GM23338 (cell line): ENCODE measurements around the gene PLD5.

Source experiments
- CREB1 ChIP-seq: fragments of 250-450 bp; sonication (Bioruptor Pico); IDR thresholded peaks from 2 replicates; pipeline ENCODE4 v1.5.0; 2020; ENCODE audit warnings: low read depth, mild to moderate bottlenecking, moderate library complexity
- EZH2 ChIP-seq: fragments of 200-600 bp; sonication (generic); IDR thresholded peaks from one replicate; pipeline ENCODE4 v1.8.0; 2017; ENCODE audit warnings: antibody characterized with exemption, mild to moderate bottlenecking, low read depth; ENCODE audit not compliant: unreplicated experiment
- EZH2phosphoT487 ChIP-seq: fragments of 200-600 bp; sonication (generic); IDR thresholded peaks from one replicate; pipeline ENCODE4 v1.8.1; 2018; ENCODE audit warnings: antibody characterized with exemption; ENCODE audit not compliant: unreplicated experiment
- JUNB ChIP-seq: IDR thresholded peaks from one replicate; pipeline ENCODE4 v1.6.1; 2016; ENCODE audit warnings: antibody characterized with exemption; ENCODE audit not compliant: unreplicated experiment
- NANOG ChIP-seq: IDR thresholded peaks from 2 replicates; pipeline ENCODE4 v1.6.1; 2016; ENCODE audit warnings: antibody characterized with exemption, borderline replicate concordance
- POLR2AphosphoS5 ChIP-seq: IDR thresholded peaks from 2 replicates; pipeline ENCODE4 v1.6.1; 2016; ENCODE audit warnings: antibody characterized with exemption, low read depth
- ZNF331 ChIP-seq: fragments of 250-450 bp; sonication (Bioruptor Pico); IDR thresholded peaks from 2 replicates; pipeline ENCODE4 v1.5.0; 2020; ENCODE audit warnings: low read depth, mild to moderate bottlenecking, moderate library complexity
- TF ChIP-seq, protein P1 (sequence below), 2 experiments: fragments of 200-600 bp in 1 of 2; sonication (generic) in 1 of 2; conservative IDR thresholded peaks; 2 replicates each; pipeline versions ENCODE4 v1.5.1 to v1.6.1; 2016 to 2017; ENCODE audit warnings: antibody characterized with exemption in 2 of 2, low read depth in 2 of 2, mild to moderate bottlenecking in 2 of 2, moderate library complexity in 1 of 2
- TF ChIP-seq, protein P2 (sequence below): IDR thresholded peaks from 2 replicates; pipeline ENCODE4 v1.6.1; 2016; ENCODE audit warnings: antibody characterized with exemption
- TF ChIP-seq, protein P3 (sequence below): IDR thresholded peaks from one replicate; pipeline ENCODE4 v1.6.1; 2018; ENCODE audit warnings: antibody characterized with exemption; ENCODE audit not compliant: unreplicated experiment
- TF ChIP-seq, protein P4 (sequence below): fragments of 250-450 bp; sonication (Bioruptor Pico); IDR thresholded peaks from 2 replicates; pipeline ENCODE4 v1.5.0; 2020; ENCODE audit warnings: mild to moderate bottlenecking, moderate library complexity

DNA sequence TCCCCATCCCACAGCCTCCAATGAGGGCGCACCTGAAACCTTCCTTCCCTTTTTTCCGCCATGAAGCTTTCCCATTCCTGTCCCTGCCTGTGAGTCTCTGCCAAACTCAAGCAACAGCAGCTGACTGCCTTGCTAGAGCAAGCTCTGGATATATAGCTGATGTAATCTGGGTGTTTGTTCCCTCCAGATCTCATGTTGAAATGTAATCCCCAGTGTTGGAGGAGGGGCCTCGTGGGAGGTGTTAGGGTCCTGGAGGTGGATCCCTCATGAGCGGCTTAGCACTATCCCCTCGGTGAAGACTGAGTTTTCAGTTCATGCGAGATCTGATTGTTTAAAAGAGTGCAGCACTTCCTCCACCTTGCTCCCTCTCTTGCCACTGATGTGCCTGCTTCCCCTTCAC lies 321.2 kb downstream of the PLD5 start:
- TF ChIP-seq, protein P1, sequence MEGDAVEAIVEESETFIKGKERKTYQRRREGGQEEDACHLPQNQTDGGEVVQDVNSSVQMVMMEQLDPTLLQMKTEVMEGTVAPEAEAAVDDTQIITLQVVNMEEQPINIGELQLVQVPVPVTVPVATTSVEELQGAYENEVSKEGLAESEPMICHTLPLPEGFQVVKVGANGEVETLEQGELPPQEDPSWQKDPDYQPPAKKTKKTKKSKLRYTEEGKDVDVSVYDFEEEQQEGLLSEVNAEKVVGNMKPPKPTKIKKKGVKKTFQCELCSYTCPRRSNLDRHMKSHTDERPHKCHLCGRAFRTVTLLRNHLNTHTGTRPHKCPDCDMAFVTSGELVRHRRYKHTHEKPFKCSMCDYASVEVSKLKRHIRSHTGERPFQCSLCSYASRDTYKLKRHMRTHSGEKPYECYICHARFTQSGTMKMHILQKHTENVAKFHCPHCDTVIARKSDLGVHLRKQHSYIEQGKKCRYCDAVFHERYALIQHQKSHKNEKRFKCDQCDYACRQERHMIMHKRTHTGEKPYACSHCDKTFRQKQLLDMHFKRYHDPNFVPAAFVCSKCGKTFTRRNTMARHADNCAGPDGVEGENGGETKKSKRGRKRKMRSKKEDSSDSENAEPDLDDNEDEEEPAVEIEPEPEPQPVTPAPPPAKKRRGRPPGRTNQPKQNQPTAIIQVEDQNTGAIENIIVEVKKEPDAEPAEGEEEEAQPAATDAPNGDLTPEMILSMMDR (conservative IDR thresholded peaks at IDR 0.05; ENCODE audit: low read depth in 2 of 2), result no peak
- TF ChIP-seq EZH2 (no peak), ZNF331 (no peak), NANOG (no peak), EZH2phosphoT487 (no peak), POLR2AphosphoS5 (no peak), CREB1 (no peak), JUNB (no peak)
- TF ChIP-seq, protein P2, sequence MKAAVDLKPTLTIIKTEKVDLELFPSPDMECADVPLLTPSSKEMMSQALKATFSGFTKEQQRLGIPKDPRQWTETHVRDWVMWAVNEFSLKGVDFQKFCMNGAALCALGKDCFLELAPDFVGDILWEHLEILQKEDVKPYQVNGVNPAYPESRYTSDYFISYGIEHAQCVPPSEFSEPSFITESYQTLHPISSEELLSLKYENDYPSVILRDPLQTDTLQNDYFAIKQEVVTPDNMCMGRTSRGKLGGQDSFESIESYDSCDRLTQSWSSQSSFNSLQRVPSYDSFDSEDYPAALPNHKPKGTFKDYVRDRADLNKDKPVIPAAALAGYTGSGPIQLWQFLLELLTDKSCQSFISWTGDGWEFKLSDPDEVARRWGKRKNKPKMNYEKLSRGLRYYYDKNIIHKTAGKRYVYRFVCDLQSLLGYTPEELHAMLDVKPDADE, result no peak
- TF ChIP-seq, protein P3, sequence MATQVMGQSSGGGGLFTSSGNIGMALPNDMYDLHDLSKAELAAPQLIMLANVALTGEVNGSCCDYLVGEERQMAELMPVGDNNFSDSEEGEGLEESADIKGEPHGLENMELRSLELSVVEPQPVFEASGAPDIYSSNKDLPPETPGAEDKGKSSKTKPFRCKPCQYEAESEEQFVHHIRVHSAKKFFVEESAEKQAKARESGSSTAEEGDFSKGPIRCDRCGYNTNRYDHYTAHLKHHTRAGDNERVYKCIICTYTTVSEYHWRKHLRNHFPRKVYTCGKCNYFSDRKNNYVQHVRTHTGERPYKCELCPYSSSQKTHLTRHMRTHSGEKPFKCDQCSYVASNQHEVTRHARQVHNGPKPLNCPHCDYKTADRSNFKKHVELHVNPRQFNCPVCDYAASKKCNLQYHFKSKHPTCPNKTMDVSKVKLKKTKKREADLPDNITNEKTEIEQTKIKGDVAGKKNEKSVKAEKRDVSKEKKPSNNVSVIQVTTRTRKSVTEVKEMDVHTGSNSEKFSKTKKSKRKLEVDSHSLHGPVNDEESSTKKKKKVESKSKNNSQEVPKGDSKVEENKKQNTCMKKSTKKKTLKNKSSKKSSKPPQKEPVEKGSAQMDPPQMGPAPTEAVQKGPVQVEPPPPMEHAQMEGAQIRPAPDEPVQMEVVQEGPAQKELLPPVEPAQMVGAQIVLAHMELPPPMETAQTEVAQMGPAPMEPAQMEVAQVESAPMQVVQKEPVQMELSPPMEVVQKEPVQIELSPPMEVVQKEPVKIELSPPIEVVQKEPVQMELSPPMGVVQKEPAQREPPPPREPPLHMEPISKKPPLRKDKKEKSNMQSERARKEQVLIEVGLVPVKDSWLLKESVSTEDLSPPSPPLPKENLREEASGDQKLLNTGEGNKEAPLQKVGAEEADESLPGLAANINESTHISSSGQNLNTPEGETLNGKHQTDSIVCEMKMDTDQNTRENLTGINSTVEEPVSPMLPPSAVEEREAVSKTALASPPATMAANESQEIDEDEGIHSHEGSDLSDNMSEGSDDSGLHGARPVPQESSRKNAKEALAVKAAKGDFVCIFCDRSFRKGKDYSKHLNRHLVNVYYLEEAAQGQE, result no peak
- TF ChIP-seq, protein P4, sequence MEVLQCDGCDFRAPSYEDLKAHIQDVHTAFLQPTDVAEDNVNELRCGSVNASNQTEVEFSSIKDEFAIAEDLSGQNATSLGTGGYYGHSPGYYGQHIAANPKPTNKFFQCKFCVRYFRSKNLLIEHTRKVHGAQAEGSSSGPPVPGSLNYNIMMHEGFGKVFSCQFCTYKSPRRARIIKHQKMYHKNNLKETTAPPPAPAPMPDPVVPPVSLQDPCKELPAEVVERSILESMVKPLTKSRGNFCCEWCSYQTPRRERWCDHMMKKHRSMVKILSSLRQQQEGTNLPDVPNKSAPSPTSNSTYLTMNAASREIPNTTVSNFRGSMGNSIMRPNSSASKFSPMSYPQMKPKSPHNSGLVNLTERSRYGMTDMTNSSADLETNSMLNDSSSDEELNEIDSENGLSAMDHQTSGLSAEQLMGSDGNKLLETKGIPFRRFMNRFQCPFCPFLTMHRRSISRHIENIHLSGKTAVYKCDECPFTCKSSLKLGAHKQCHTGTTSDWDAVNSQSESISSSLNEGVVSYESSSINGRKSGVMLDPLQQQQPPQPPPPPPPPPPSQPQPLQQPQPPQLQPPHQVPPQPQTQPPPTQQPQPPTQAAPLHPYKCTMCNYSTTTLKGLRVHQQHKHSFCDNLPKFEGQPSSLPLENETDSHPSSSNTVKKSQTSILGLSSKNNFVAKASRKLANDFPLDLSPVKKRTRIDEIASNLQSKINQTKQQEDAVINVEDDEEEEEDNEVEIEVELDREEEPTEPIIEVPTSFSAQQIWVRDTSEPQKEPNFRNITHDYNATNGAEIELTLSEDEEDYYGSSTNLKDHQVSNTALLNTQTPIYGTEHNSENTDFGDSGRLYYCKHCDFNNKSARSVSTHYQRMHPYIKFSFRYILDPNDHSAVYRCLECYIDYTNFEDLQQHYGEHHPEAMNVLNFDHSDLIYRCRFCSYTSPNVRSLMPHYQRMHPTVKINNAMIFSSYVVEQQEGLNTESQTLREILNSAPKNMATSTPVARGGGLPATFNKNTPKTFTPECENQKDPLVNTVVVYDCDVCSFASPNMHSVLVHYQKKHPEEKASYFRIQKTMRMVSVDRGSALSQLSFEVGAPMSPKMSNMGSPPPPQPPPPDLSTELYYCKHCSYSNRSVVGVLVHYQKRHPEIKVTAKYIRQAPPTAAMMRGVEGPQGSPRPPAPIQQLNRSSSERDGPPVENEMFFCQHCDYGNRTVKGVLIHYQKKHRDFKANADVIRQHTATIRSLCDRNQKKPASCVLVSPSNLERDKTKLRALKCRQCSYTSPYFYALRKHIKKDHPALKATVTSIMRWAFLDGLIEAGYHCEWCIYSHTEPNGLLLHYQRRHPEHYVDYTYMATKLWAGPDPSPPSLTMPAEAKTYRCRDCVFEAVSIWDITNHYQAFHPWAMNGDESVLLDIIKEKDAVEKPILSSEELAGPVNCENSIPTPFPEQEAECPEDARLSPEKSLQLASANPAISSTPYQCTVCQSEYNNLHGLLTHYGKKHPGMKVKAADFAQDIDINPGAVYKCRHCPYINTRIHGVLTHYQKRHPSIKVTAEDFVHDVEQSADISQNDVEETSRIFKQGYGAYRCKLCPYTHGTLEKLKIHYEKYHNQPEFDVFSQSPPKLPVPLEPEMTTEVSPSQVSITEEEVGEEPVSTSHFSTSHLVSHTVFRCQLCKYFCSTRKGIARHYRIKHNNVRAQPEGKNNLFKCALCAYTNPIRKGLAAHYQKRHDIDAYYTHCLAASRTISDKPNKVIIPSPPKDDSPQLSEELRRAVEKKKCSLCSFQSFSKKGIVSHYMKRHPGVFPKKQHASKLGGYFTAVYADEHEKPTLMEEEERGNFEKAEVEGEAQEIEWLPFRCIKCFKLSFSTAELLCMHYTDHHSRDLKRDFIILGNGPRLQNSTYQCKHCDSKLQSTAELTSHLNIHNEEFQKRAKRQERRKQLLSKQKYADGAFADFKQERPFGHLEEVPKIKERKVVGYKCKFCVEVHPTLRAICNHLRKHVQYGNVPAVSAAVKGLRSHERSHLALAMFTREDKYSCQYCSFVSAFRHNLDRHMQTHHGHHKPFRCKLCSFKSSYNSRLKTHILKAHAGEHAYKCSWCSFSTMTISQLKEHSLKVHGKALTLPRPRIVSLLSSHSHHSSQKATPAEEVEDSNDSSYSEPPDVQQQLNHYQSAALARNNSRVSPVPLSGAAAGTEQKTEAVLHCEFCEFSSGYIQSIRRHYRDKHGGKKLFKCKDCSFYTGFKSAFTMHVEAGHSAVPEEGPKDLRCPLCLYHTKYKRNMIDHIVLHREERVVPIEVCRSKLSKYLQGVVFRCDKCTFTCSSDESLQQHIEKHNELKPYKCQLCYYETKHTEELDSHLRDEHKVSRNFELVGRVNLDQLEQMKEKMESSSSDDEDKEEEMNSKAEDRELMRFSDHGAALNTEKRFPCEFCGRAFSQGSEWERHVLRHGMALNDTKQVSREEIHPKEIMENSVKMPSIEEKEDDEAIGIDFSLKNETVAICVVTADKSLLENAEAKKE (CRISPR knock-in tag), result no peak
